HepG2 (cell line): ENCODE results near the gene IQCK.
"Not testable (repeated sequence)": the region's sequence is repeated elsewhere in the genome, so short reads cannot be mapped to it uniquely, and the experiment has no call there.

Experiments used
- KDM2A ChIP-seq: sonication (generic); formaldehyde crosslinking; IDR thresholded peaks from 2 replicates; pipeline ENCODE4 v1.4.0; 2020; ENCODE audit warnings: low read depth, missing genetic modification reagents, borderline replicate concordance
- RELA ChIP-seq: sonication (generic); formaldehyde crosslinking; IDR thresholded peaks from 2 replicates; pipeline ENCODE4 v1.4.0; 2020; ENCODE audit warnings: missing genetic modification reagents
- SYNCRIP ChIP-seq: fragments of 200-400 bp; formaldehyde crosslinking; IDR thresholded peaks from 2 replicates; pipeline ENCODE4 v1.6.1; 2018; ENCODE audit warnings: mild to moderate bottlenecking, low read depth, low read length; ENCODE audit not compliant: insufficient read depth
- TOE1 ChIP-seq: sonication (generic); formaldehyde crosslinking; IDR thresholded peaks from 2 replicates; pipeline ENCODE4 v1.4.0; 2020; ENCODE audit warnings: mild to moderate bottlenecking, missing genetic modification reagents
- TF ChIP-seq, protein P1 (sequence below): sonication (generic); formaldehyde crosslinking; IDR thresholded peaks from 2 replicates; pipeline ENCODE4 v1.5.0; 2020; ENCODE audit warnings: mild to moderate bottlenecking, missing genetic modification reagents, moderate library complexity

DNA sequence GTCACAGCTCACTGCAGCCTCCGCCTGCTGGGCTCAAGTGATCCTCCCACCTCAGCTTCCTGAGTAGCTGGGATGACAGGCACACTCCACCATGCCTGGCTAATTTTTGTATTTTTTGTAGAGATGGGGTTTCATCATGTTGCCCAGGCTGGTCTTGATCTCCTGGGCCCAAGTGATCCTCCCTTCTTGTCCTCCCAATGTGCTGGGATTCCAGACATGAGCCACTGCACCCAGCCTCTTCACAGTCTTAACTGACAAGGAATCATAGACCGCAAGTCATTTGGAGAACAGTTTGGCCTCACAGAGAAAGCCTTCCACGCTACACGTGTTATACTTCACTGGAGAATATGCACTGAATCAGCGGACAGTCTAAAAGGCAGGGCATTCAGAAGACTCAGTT, 83.3 kb downstream of the IQCK start:
- not testable (repeated sequence) for TF ChIP-seq KDM2A (CRISPR knock-in tag); TOE1 (CRISPR knock-in tag); SYNCRIP; RELA (CRISPR knock-in tag)
- TF ChIP-seq, protein P1, sequence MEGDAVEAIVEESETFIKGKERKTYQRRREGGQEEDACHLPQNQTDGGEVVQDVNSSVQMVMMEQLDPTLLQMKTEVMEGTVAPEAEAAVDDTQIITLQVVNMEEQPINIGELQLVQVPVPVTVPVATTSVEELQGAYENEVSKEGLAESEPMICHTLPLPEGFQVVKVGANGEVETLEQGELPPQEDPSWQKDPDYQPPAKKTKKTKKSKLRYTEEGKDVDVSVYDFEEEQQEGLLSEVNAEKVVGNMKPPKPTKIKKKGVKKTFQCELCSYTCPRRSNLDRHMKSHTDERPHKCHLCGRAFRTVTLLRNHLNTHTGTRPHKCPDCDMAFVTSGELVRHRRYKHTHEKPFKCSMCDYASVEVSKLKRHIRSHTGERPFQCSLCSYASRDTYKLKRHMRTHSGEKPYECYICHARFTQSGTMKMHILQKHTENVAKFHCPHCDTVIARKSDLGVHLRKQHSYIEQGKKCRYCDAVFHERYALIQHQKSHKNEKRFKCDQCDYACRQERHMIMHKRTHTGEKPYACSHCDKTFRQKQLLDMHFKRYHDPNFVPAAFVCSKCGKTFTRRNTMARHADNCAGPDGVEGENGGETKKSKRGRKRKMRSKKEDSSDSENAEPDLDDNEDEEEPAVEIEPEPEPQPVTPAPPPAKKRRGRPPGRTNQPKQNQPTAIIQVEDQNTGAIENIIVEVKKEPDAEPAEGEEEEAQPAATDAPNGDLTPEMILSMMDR (CRISPR knock-in tag): not testable (repeated sequence)
